Kidney (tissue), 14 donors: ENCODE data around the gene C3AR1. TPM values are rescaled to one million over a fixed set of nuclear protein-coding genes. Genes with fewer than 3 reads are reported as not detected.

Source experiments
- DNase-seq, 5 donors: peaks; one replicate each; pipeline ENCODE4 v3.0.0-alpha.2; 2013 to 2020
- FAIRE-seq: peaks from 2 replicates; lab custom pipeline; 2012; peaks lifted over from hg19 to GRCh38; lab: Jason Lieb, UNC
- H3K27ac ChIP-seq, 2 donors: one replicate each; pipeline ENCODE4 v1.7.0; 2013; ENCODE audit warnings: low read depth in 2 of 2, low read length in 2 of 2, inconsistent platforms in 1 of 2
- H3K27me3 ChIP-seq: one replicate; pipeline ENCODE4 v1.7.1; 2013; ENCODE audit warnings: low read length, inconsistent platforms; ENCODE audit not compliant: control insufficient read depth, insufficient read depth
- H3K36me3 ChIP-seq, 3 donors: one replicate each; pipeline versions ENCODE4 v1.7.0 to v1.7.1; 2013; ENCODE audit warnings: low read length in 3 of 3, control low read depth in 1 of 3, inconsistent platforms in 1 of 3; ENCODE audit not compliant: insufficient read depth in 3 of 3, control insufficient read depth in 2 of 3
- H3K4me1 ChIP-seq, 3 donors: one replicate each; pipeline versions ENCODE4 v1.7.0 to v1.7.1; 2013; ENCODE audit warnings: low read length in 3 of 3, inconsistent platforms in 1 of 3, low read depth in 1 of 3; ENCODE audit not compliant: control insufficient read depth in 2 of 3, insufficient read depth in 2 of 3
- H3K4me3 ChIP-seq, 3 donors: one replicate each; pipeline versions ENCODE4 v1.7.0 to v1.8.1; 2013; ENCODE audit warnings: low read length in 3 of 3, control low read depth in 1 of 3, inconsistent platforms in 1 of 3
- H3K9ac ChIP-seq, 3 donors: one replicate each; pipeline versions ENCODE4 v1.7.0 to v1.7.1; 2013; ENCODE audit warnings: low read length in 3 of 3, control low read depth in 1 of 3, inconsistent platforms in 1 of 3
- H3K9me3 ChIP-seq, 3 donors: one replicate each; pipeline versions ENCODE4 v1.7.0 to v1.7.1; 2013; ENCODE audit warnings: low read length in 3 of 3, control low read depth in 1 of 3, inconsistent platforms in 1 of 3; ENCODE audit not compliant: control insufficient read depth in 2 of 3, insufficient read depth in 1 of 3
- intact Hi-C: fragments of 100-400 bp; cut with DNase I; formaldehyde crosslinking; loops from one replicate; pipeline ENCODE4 v1.11.1; 2022
- polyA plus RNA-seq: library from polyadenylated mRNA; stranded (reverse); fragments of 350-450 nt; fragmentation: Illumina TruSeq; extraction: RNeasy Lipid Tissue Mini Kit (QIAGEN cat#74804); gene quantifications from one replicate; pipeline ENCODE4 v1.2.3, GENCODE V29; 2014; ENCODE audit warnings: low read depth, low replicate concordance; ENCODE audit not compliant: insufficient read depth
- total RNA-seq: library from RNA; stranded (reverse); fragmentation: NEBNext Ultra II Directional; extraction: Animal tissue kit (Norgen Biotek cat#: 25700); gene quantifications from one replicate; pipeline ENCODE4 v1.2.1, GENCODE V29; 2021
- TF ChIP-seq, protein P1 (sequence below): IDR thresholded peaks from 3 replicates; pipeline ENCODE4 v1.5.1; 2012; ENCODE audit warnings: mild to moderate bottlenecking, moderate library complexity, borderline replicate concordance; ENCODE audit not compliant: insufficient read depth; ENCODE audit errors: extremely low read depth
- donor health status: control.
- donor health status: control.
- donor health status: control.
- donor health status: control.
- donor health status: control.
- donor health status: DM: yes; HTN: yes; CAD: no.
- donor health status: Normal renal cell carcinoma (clear cell type).

Gene C3AR1
- total and polyA plus RNA-seq, 2 donors from 2014 or later, result 2.9 to 17.7 TPM

DNA sequence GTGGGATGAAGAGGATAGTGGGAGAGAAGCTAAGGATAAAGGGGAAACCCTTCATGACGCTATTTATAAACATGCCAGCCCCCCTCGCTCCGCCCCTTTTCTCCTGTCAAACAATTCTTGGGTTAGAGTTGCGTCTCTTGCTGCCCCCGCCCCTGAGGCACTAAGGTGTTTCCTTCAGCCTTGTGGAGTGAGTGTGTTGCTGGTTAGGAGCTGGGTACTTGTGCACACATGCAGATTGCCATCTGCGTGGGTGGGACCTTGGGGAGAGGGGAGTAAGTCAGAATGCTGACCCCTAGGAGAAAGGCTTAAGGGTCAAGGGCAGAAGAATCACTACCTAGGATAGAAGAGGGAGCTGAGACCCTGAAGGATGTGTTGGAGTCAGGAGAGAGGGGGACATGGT lies 28.2 kb downstream of the C3AR1 start:
- no peaks in the 10 kb centered on the region for H3K27me3 ChIP-seq
- peaks cover 4 to 15% (median 5%) of the 10 kb centered on the region in 3 donors for H3K36me3 ChIP-seq
- peaks cover 6 to 46% (median 31%) of the 10 kb centered on the region in 3 donors for H3K4me1 ChIP-seq
- H3K4me3 ChIP-seq, result peak overlapping the region in 1 of 3 donors; percentile 48
- peak overlapping the region; percentile 26 to 65 for H3K27ac ChIP-seq
- intact Hi-C loops, result no loop called here
- DNase-seq, result no peak
- H3K9me3 ChIP-seq, result no peaks in the 10 kb centered on the region
- FAIRE-seq, result no peak
- TF ChIP-seq, protein P1, sequence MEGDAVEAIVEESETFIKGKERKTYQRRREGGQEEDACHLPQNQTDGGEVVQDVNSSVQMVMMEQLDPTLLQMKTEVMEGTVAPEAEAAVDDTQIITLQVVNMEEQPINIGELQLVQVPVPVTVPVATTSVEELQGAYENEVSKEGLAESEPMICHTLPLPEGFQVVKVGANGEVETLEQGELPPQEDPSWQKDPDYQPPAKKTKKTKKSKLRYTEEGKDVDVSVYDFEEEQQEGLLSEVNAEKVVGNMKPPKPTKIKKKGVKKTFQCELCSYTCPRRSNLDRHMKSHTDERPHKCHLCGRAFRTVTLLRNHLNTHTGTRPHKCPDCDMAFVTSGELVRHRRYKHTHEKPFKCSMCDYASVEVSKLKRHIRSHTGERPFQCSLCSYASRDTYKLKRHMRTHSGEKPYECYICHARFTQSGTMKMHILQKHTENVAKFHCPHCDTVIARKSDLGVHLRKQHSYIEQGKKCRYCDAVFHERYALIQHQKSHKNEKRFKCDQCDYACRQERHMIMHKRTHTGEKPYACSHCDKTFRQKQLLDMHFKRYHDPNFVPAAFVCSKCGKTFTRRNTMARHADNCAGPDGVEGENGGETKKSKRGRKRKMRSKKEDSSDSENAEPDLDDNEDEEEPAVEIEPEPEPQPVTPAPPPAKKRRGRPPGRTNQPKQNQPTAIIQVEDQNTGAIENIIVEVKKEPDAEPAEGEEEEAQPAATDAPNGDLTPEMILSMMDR, result no peak
- peak overlapping the region in 1 of 3 donors; percentile 17 for H3K9ac ChIP-seq

DNA sequence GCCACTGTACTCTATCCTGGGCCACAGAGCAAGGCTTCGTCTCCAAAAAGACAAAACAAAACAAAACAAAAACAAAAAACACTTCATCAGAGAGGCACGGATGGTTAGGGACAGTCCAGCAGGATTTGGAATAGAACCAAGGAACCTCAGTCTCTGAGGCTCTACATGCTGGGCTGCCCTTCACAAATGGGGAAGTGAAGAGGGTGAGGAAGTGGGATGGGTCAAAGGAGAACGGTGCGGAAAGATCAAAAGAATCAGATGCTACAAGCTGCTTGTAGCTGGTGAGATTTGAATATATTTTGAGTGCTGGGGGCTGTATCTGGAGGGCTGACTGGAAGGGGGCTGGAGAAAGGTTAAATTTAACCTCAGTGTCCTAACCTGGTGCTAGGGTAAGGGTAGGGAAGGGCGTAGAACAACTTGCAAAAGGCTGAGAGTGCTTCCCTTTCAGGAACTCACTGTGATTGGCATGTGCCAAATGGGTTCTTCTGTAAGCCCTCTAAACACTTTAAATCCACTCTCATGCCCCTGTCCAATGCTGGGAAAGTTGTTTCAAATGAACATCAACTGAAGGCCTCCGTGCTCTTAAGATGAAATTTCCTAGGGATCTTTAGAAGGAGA lies 29.0 kb downstream of the C3AR1 start:
- FAIRE-seq, result no peak
- no peaks in the 10 kb centered on the region for H3K9me3 ChIP-seq
- H3K36me3 ChIP-seq, result peaks cover 4 to 8% (median 5%) of the 10 kb centered on the region in 3 donors
- TF ChIP-seq, protein P1, result no peak
- no peaks in the 10 kb centered on the region for H3K27me3 ChIP-seq
- H3K4me1 ChIP-seq, result peaks cover 6 to 46% (median 31%) of the 10 kb centered on the region in 3 donors
- H3K4me3 ChIP-seq, result no peak overlapping the region
- no peak overlapping the region for H3K27ac ChIP-seq
- intact Hi-C loops, result no loop called here
- no peak for DNase-seq
- H3K9ac ChIP-seq, result no peak overlapping the region

DNA sequence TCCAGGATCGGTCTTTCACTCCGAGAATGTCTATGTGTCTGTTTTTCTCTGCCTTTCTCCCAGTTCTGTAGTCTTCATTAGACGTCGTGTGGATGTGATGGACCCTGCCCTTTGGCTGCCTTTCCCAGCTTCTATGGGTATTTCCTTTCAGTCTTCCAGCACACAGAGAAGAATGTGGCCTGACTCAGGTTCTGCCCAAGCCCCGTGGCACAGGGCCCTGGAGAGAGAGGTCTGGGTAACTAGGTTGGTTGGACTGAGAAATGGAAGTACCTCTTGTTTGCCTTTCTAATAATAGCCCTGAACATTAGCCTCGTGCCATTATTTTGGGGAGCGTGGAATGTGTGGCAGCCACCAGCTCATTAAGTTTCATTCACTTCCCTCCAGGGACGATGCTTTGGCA lies 29.8 kb downstream of the C3AR1 start:
- intact Hi-C loops, result no loop called here
- Histone ChIP-seq H3K36me3 (peaks cover under 1 to 5% (median 5%) of the 10 kb centered on the region in 3 donors), H3K4me3 (no peak overlapping the region), H3K9me3 (no peaks in the 10 kb centered on the region), H3K27me3 (no peaks in the 10 kb centered on the region), H3K9ac (no peak overlapping the region), H3K4me1 (peaks cover 6 to 49% (median 31%) of the 10 kb centered on the region in 3 donors), H3K27ac (no peak overlapping the region)
- no peak for DNase-seq
- no peak for FAIRE-seq
- TF ChIP-seq, protein P1, result no peak
